ENCODE measurements around the gene MAX. TPM values are rescaled to one million over a fixed set of nuclear protein-coding genes. Genes with fewer than 3 reads are reported as not detected.

MAX gene
- total RNA-seq, 1 donor from 2014 or later, result 83.2 TPM

DNA sequence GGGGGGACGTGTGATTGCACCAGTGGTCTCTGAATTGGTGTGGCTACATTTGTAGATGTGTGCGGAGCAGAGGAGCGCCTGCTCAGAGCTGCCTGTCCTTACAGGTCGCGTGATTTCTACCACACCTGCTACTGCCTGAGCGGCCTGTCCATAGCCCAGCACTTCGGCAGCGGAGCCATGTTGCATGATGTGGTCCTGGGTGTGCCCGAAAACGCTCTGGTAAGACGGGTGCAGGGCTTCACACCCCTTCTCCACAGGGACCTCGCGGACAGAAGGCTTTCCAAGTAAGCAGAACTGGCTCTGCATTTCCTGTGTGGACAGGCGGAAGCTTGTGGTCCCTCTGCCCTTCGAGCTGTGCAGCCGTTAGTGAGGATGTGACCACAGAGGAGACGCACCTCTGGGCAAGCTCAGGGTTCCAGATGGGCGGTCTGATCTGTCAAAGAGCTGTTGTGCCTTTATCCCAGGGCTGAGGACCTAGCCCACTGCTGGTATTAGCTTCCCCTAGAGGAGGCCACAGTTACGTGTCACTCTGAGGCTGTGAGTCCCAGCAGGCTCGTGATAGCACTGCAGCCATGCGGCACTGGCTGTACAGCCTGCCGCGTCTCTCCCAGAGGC, 47.7 kb downstream of the MAX start:
- TF ChIP-seq, protein P1, sequence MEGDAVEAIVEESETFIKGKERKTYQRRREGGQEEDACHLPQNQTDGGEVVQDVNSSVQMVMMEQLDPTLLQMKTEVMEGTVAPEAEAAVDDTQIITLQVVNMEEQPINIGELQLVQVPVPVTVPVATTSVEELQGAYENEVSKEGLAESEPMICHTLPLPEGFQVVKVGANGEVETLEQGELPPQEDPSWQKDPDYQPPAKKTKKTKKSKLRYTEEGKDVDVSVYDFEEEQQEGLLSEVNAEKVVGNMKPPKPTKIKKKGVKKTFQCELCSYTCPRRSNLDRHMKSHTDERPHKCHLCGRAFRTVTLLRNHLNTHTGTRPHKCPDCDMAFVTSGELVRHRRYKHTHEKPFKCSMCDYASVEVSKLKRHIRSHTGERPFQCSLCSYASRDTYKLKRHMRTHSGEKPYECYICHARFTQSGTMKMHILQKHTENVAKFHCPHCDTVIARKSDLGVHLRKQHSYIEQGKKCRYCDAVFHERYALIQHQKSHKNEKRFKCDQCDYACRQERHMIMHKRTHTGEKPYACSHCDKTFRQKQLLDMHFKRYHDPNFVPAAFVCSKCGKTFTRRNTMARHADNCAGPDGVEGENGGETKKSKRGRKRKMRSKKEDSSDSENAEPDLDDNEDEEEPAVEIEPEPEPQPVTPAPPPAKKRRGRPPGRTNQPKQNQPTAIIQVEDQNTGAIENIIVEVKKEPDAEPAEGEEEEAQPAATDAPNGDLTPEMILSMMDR (IDR thresholded peaks at IDR 0.05; ENCODE audit: unreplicated experiment), result no peak
- H3K4me3 Mint-ChIP-seq, result no peak overlapping the region
- H3K9me3 Mint-ChIP-seq, result peaks cover 3% of the 10 kb centered on the region
- H3K36me3 Mint-ChIP-seq, result peaks cover 36% of the 10 kb centered on the region
- H3K27me3 Mint-ChIP-seq (ENCODE audit: low read depth), result no peaks in the 10 kb centered on the region
- no peak overlapping the region for H3K27ac Mint-ChIP-seq
- no peak for DNase-seq (ENCODE audit: low spot score in 2 of 2, unreplicated experiment in 2 of 2)
- peaks cover 3% of the 10 kb centered on the region for H3K4me1 Mint-ChIP-seq

DNA sequence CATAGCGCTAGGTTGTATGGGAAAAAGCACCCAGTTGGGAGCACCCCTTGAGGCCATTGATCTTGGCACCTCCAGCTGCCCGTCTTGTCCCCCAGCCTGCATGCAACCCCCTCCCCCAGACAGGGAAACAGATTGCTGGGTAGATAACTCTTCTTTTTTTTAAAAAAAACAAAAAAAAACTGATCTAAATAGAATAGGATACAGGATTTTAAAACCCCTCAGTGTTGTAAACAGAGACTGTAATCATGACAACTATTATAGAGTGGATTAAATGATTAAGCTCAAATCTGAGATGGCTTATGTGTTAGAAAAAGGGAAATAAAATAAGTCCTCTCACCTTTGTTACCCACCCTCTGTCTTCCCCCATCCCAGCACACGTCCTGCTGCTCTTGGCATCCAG, 48.9 kb downstream of the MAX start:
- Mint-ChIP-seq H3K27me3 (ENCODE audit: low read depth) (no peaks in the 10 kb centered on the region), H3K36me3 (peaks cover 36% of the 10 kb centered on the region), H3K4me3 (no peak overlapping the region), H3K27ac (no peak overlapping the region), H3K4me1 (peaks cover 3% of the 10 kb centered on the region), H3K9me3 (peaks cover 3% of the 10 kb centered on the region)
- TF ChIP-seq, protein P1 (IDR thresholded peaks at IDR 0.05; ENCODE audit: unreplicated experiment), result no peak
- peak in 1 of 2 experiments; percentile 16 for DNase-seq (ENCODE audit: low spot score in 2 of 2, unreplicated experiment in 2 of 2)

DNA sequence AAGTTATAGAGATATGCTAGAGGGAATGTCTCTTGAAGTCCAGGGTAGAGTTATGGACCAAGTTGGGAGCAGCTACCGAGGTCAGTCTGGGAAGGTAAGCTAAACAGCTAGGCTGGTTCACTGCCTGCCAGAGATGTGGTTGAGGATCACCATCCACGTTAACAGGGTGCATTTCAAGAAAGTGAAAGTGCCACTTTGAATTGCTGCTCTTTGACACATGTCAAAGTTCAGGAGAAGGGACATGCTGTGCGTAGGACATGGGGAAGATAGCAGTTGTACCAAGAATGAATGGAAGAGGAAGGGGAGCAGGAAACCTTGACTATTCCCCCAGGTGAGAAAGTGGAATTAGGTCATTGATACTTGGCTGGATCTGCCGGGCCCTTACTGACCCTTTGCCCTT, 49.5 kb downstream of the MAX start:
- peaks cover 31% of the 10 kb centered on the region for H3K36me3 Mint-ChIP-seq
- no peak overlapping the region for H3K27ac Mint-ChIP-seq
- peaks cover 2% of the 10 kb centered on the region for H3K4me1 Mint-ChIP-seq
- peak in 1 of 2 experiments; percentile 10 for DNase-seq (ENCODE audit: low spot score in 2 of 2, unreplicated experiment in 2 of 2)
- no peaks in the 10 kb centered on the region for H3K27me3 Mint-ChIP-seq (ENCODE audit: low read depth)
- H3K9me3 Mint-ChIP-seq, result peaks cover 3% of the 10 kb centered on the region
- TF ChIP-seq, protein P1 (IDR thresholded peaks at IDR 0.05; ENCODE audit: unreplicated experiment), result no peak
- H3K4me3 Mint-ChIP-seq, result no peak overlapping the region

DNA sequence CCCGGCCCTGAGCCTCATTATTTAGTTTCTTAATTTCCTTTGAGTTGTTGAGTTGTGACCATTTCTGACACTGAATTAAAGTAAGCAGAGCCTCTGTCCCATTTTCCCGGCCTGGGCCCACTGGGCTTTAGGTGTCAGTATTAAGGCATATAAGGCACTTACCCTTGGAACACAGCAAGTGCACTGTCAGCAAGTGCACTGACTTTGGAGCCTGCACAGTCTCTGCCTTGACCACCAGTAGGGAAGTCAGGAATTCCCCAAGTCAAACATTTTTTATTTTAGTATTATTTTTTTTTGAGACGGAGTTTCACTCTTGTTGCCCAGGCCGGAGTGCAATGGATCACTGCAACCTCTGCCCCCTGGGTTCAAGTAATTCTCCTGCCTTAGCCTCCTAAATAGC, 56.6 kb downstream of the MAX start:
- no peaks in the 10 kb centered on the region for H3K27me3 Mint-ChIP-seq (ENCODE audit: low read depth)
- TF ChIP-seq, protein P1 (IDR thresholded peaks at IDR 0.05; ENCODE audit: unreplicated experiment), result no peak
- peaks cover 11% of the 10 kb centered on the region for H3K4me1 Mint-ChIP-seq
- no peaks in the 10 kb centered on the region for H3K9me3 Mint-ChIP-seq
- no peak overlapping the region for H3K4me3 Mint-ChIP-seq
- H3K36me3 Mint-ChIP-seq, result peaks cover 46% of the 10 kb centered on the region
- H3K27ac Mint-ChIP-seq, result no peak overlapping the region
- no peak for DNase-seq (ENCODE audit: low spot score in 2 of 2, unreplicated experiment in 2 of 2)

DNA sequence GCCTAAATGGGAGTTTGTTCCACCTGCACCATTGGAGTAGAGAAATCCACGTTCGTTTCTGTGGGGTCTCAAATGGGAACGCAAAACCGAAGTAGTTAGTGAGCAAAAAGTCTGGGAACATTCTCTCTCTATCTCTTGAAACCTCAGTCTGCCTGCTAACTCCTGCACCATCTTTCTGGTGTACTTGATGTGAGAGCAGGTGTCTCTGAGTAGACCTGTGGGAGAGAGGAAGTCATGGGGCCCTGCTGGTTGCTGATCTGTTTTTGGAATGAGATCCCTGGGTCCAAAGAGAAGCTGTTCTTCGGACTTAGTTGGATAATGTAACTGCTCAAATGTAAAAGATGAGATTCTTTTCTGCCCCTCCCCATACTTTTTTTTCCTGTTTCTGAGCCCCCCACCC, 57.3 kb downstream of the MAX start:
- no peak overlapping the region for H3K27ac Mint-ChIP-seq
- H3K4me1 Mint-ChIP-seq, result peaks cover 11% of the 10 kb centered on the region
- DNase-seq (ENCODE audit: low spot score in 2 of 2, unreplicated experiment in 2 of 2), result no peak
- TF ChIP-seq, protein P1 (IDR thresholded peaks at IDR 0.05; ENCODE audit: unreplicated experiment), result no peak
- peaks cover 47% of the 10 kb centered on the region for H3K36me3 Mint-ChIP-seq
- no peaks in the 10 kb centered on the region for H3K9me3 Mint-ChIP-seq
- no peak overlapping the region for H3K4me3 Mint-ChIP-seq
- no peaks in the 10 kb centered on the region for H3K27me3 Mint-ChIP-seq (ENCODE audit: low read depth)

DNA sequence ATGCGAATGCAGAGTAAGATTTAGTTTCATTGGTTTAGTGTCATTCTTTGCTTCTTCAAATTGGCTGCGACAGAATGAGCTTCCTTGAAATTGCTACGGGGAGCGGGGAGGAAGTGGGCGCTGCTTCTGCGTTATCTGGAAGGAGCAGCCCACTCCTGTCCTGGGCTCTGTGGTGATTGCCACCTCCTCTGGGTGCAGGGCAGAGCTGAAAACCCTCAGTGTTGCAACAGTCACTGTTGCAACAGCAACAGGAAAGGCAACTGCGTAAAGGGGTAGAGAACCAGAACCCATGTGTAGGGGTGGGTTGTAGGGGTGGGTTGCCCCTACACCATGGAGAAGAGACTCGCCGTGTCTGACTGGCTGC, 57.7 kb downstream of the MAX start:
- TF ChIP-seq, protein P1 (IDR thresholded peaks at IDR 0.05; ENCODE audit: unreplicated experiment), result no peak
- no peak for DNase-seq (ENCODE audit: low spot score in 2 of 2, unreplicated experiment in 2 of 2)
- no peak overlapping the region for H3K4me3 Mint-ChIP-seq
- H3K4me1 Mint-ChIP-seq, result peaks cover 11% of the 10 kb centered on the region
- no peaks in the 10 kb centered on the region for H3K27me3 Mint-ChIP-seq (ENCODE audit: low read depth)
- H3K36me3 Mint-ChIP-seq, result peaks cover 47% of the 10 kb centered on the region
- no peak overlapping the region for H3K27ac Mint-ChIP-seq
- no peaks in the 10 kb centered on the region for H3K9me3 Mint-ChIP-seq

Data from mesothelial cell of epicardium (in vitro differentiated cells).